Mucosa of rectum (tissue), 2 donors: ENCODE measurements around the gene INO80E.

ENCODE experiments used
- H3K27ac ChIP-seq, 2 donors: one replicate each; pipeline ENCODE4 v1.7.0; 2013; ENCODE audit warnings: inconsistent platforms in 2 of 2, low read depth in 2 of 2, low read length in 2 of 2
- H3K27me3 ChIP-seq, 2 donors: one replicate each; pipeline ENCODE4 v1.7.0; 2013; ENCODE audit warnings: low read length in 2 of 2; ENCODE audit not compliant: control insufficient read depth in 2 of 2, insufficient read depth in 2 of 2
- H3K36me3 ChIP-seq, 2 donors: one replicate each; pipeline ENCODE4 v1.7.0; 2013; ENCODE audit warnings: low read length in 2 of 2; ENCODE audit not compliant: control insufficient read depth in 2 of 2, insufficient read depth in 2 of 2
- H3K4me1 ChIP-seq, 2 donors: one replicate each; pipeline ENCODE4 v1.7.0; 2013; ENCODE audit warnings: low read length in 2 of 2, mild to moderate bottlenecking in 1 of 2; ENCODE audit not compliant: control insufficient read depth in 2 of 2, insufficient read depth in 2 of 2
- H3K4me3 ChIP-seq, 2 donors: one replicate each; pipeline ENCODE4 v1.7.0; 2013; ENCODE audit warnings: low read length in 2 of 2
- H3K9ac ChIP-seq, 2 donors: one replicate each; pipeline ENCODE4 v1.7.0; 2013; ENCODE audit warnings: low read length in 2 of 2, low read depth in 1 of 2, mild to moderate bottlenecking in 1 of 2
- H3K9me3 ChIP-seq, 2 donors: one replicate each; pipeline ENCODE4 v1.7.0; 2013; ENCODE audit warnings: low read length in 2 of 2; ENCODE audit not compliant: control insufficient read depth in 2 of 2
- donor health status: healthy.
- donor health status: Normal muscosa, but diverticular disease.

Gene INO80E

GRCh38 chr16:30051518-30051917 is 55.5 kb downstream of the INO80E start:
- Histone ChIP-seq H3K36me3 (no peaks in the 10 kb centered on the region), H3K27me3 (no peaks in the 10 kb centered on the region), H3K9me3 (no peaks in the 10 kb centered on the region), H3K4me3 (no peak overlapping the region), H3K27ac (no peak overlapping the region), H3K9ac (no peak overlapping the region), H3K4me1 (peaks cover 7 to 10% of the 10 kb centered on the region in 2 donors)

- Histone ChIP-seq H3K27ac (no peak overlapping the region), H3K4me1 (peaks cover 7 to 10% of the 10 kb centered on the region in 2 donors), H3K4me3 (peak overlapping the region; percentile 74 to 79), H3K9me3 (no peaks in the 10 kb centered on the region), H3K27me3 (no peaks in the 10 kb centered on the region), H3K36me3 (no peaks in the 10 kb centered on the region), H3K9ac (peak overlapping the region; percentile 26 to 62)
Observed at GRCh38 chr16:30052671-30053372, 56.8 kb downstream of the INO80E start.

GRCh38 chr16:30053376-30054015 is 57.5 kb downstream of the INO80E start:
- Histone ChIP-seq H3K9ac (peak overlapping the region; percentile 26 to 62), H3K36me3 (no peaks in the 10 kb centered on the region), H3K27ac (no peak overlapping the region), H3K9me3 (no peaks in the 10 kb centered on the region), H3K27me3 (no peaks in the 10 kb centered on the region), H3K4me1 (peaks cover 7 to 10% of the 10 kb centered on the region in 2 donors), H3K4me3 (peak overlapping the region; percentile 74 to 79)

DNA sequence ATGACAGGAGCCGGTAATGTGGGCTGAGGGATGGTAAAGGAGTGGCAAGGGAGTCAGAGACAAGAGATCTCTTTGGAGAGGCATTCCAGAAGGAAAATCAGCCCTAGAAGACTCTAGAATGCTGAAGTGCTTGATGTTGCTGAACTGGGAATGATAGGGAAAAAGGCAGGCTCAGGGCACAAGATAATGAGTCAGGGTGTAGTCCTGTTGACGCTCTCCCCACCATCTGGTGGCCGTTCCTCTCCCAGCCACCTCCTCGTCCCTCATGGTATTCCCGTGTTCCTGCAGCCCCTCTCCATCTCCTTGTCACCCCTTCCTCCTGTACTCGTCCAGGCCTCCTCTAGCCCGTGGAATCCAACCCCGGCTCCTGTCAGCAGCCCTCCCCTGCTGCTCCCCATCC is 58.4 kb downstream of the INO80E start:
- H3K27ac ChIP-seq, result no peak overlapping the region
- H3K9ac ChIP-seq, result no peak overlapping the region

GRCh38 chr16:30054959-30055553 is 59.0 kb downstream of the INO80E start:
- no peaks in the 10 kb centered on the region for H3K9me3 ChIP-seq
- no peaks in the 10 kb centered on the region for H3K36me3 ChIP-seq
- no peak overlapping the region for H3K27ac ChIP-seq
- H3K4me3 ChIP-seq, result no peak overlapping the region
- H3K27me3 ChIP-seq, result no peaks in the 10 kb centered on the region
- H3K9ac ChIP-seq, result no peak overlapping the region
- peaks cover 7 to 10% of the 10 kb centered on the region in 2 donors for H3K4me1 ChIP-seq

More for the DNA sequence above, 58.4 kb downstream of the INO80E start:
- no peaks in the 10 kb centered on the region for H3K9me3 ChIP-seq
- H3K36me3 ChIP-seq, result no peaks in the 10 kb centered on the region
- H3K27me3 ChIP-seq, result no peaks in the 10 kb centered on the region
- H3K4me1 ChIP-seq, result peaks cover 7 to 10% of the 10 kb centered on the region in 2 donors
- H3K4me3 ChIP-seq, result no peak overlapping the region
